Femur (tissue), 1 donor: ENCODE data around the gene CLPSL2.

Experiments
- DNase-seq: peaks from one replicate; pipeline ENCODE4 v3.0.0-alpha.2; 2017

CLPSL2 gene

GRCh38 chr6:35788423-35788982, 12.1 kb downstream of the CLPSL2 start:
- no peak for DNase-seq

GRCh38 chr6:35790683-35791082, 14.3 kb downstream of the CLPSL2 start:
- no peak for DNase-seq

GRCh38 chr6:35794536-35795452, 18.4 kb downstream of the CLPSL2 start:
- no peak for DNase-seq

- no peak for DNase-seq
These were observed 19.2 kb downstream of the CLPSL2 start for GRCh38 chr6:35795453-35796071.

GRCh38 chr6:35796236-35796635, 19.8 kb downstream of the CLPSL2 start:
- no peak for DNase-seq

GRCh38 chr6:35797837-35798526, 21.6 kb downstream of the CLPSL2 start:
- no peak for DNase-seq

- no peak for DNase-seq
These were observed 22.3 kb downstream of the CLPSL2 start for GRCh38 chr6:35798706-35799105.

- no peak for DNase-seq
These were observed 24.8 kb downstream of the CLPSL2 start for GRCh38 chr6:35801148-35801547.

- DNase-seq: peak; percentile 65
These were observed 28.8 kb downstream of the CLPSL2 start, which contains the start of gene LHFPL5 for GRCh38 chr6:35804996-35805736. Gene LHFPL5, plus strand, starts transcription at chr6:35805352. Its CDS starts 319 bp downstream, at chr6:35805671.

- no peak for DNase-seq
These were observed 32.3 kb downstream of the CLPSL2 start for GRCh38 chr6:35808688-35809087.

- DNase-seq: no peak
These were observed 33.4 kb downstream of the CLPSL2 start for GRCh38 chr6:35809809-35810208.

GRCh38 chr6:35810971-35811698, 34.7 kb downstream of the CLPSL2 start:
- no peak for DNase-seq

- no peak for DNase-seq
These were observed 35.2 kb downstream of the CLPSL2 start for GRCh38 chr6:35811699-35811995.

- no peak for DNase-seq
These were observed 41.1 kb downstream of the CLPSL2 start for GRCh38 chr6:35817515-35817914.

- no peak for DNase-seq
These were observed 47.2 kb downstream of the CLPSL2 start for GRCh38 chr6:35823601-35824000.

- no peak for DNase-seq
These were observed 48.3 kb downstream of the CLPSL2 start for GRCh38 chr6:35824552-35825192.
